ENCODE results near the gene APOF. TPM values are rescaled to one million over a fixed set of nuclear protein-coding genes. Genes with fewer than 3 reads are reported as not detected.

APOF gene
- polyA plus RNA-seq, 1 experiment, result not detected

DNA sequence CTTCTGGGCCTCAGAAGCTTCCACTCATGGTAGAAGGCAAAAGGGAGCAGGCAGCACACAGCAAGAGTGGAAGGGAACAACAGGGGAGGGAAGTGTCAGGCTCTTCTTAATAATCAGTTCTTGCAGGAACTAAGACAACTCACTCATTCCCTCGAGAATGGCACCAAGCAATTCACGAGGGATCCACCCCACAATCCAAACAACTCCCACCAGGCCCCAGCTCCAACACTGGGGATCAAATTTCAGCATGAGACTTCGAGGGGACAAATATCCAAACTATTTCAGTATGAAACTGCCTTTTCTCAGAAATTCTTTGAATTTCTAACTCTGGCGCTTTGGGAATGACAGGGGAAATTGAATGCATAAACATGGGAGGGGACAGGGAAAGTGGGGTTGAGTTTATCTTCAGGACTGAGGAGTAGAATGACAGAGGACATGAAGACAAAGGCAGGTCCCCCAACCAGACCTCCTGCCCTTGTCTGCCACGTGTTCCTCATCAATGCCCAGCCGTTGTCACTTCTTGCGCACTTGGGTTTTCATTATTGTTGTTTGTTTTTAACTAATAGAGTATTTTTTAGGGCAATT is 24.6 kb upstream of the APOF start:
- peak overlapping the region; percentile 2 for H3K27ac ChIP-seq (ENCODE audit: low read depth, low read length)
- DNase-seq (ENCODE audit: low read depth, low spot score), result peak; percentile 16
- TF ChIP-seq, protein P1, sequence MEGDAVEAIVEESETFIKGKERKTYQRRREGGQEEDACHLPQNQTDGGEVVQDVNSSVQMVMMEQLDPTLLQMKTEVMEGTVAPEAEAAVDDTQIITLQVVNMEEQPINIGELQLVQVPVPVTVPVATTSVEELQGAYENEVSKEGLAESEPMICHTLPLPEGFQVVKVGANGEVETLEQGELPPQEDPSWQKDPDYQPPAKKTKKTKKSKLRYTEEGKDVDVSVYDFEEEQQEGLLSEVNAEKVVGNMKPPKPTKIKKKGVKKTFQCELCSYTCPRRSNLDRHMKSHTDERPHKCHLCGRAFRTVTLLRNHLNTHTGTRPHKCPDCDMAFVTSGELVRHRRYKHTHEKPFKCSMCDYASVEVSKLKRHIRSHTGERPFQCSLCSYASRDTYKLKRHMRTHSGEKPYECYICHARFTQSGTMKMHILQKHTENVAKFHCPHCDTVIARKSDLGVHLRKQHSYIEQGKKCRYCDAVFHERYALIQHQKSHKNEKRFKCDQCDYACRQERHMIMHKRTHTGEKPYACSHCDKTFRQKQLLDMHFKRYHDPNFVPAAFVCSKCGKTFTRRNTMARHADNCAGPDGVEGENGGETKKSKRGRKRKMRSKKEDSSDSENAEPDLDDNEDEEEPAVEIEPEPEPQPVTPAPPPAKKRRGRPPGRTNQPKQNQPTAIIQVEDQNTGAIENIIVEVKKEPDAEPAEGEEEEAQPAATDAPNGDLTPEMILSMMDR (IDR thresholded peaks at IDR 0.05; ENCODE audit: low read depth, low read length), result no peak
- H3K9me3 ChIP-seq (ENCODE audit: control insufficient read depth, insufficient read depth, low read length), result peaks cover 4% of the 10 kb centered on the region; the same call in 1 of the 2 replicates
- CTCF ChIA-PET, result no interaction called here
- H3K27me3 ChIP-seq (ENCODE audit: control insufficient read depth, insufficient read depth, low read length), result peaks cover 7% of the 10 kb centered on the region
- POLR2A ChIA-PET, result no interaction called here
- H3K4me3 ChIP-seq (ENCODE audit: low read depth, low read length), result no peak overlapping the region

DNA sequence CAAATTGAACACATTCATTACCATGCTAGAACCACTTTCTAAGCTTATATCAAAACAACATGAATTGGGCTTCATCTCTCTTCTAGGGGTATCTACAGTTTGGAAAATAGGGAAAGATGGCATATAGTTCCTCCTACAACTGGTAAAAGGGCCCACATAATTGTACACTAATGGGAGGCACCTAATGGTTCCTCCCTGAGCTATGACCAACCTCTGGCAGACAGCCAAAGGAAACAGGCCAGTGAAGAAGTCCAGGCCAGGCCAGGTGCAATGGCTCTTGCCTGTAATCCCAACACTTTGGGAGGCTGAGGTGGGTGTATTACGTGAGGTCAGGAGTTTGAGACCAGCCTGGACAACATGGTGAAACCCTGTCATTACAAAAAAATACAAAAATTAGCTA is 23.2 kb upstream of the APOF start:
- Histone ChIP-seq H3K27me3 (ENCODE audit: control insufficient read depth, insufficient read depth, low read length) (peaks cover 8% of the 10 kb centered on the region), H3K9me3 (ENCODE audit: control insufficient read depth, insufficient read depth, low read length) (no peaks in the 10 kb centered on the region), H3K4me3 (ENCODE audit: low read depth, low read length) (no peak overlapping the region), H3K27ac (ENCODE audit: low read depth, low read length) (no peak overlapping the region)
- ChIA-PET POLR2A (no interaction called here), CTCF (no interaction called here)
- TF ChIP-seq, protein P1 (IDR thresholded peaks at IDR 0.05; ENCODE audit: low read depth, low read length), result no peak
- no peak for DNase-seq (ENCODE audit: low read depth, low spot score)

DNA sequence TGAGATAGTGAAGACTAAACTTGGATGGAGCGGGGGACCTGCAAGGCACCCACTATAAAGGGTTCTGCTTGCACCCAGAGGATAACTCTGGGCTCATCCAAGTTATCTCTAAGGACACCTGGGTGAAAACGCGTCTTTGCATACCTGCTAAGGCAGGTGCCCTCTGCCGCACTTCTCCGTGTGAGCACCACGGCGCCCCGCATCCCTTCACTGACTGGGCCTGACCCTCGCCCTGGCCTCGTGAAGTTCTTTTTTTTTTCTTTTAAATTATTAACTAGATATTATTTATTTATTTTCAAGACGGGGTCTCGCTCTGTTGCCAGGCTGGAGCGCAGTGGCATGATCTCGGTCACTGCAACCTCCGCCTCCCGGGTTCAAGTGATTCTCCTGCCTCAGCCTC is 20.0 kb upstream of the APOF start:
- no peak for DNase-seq (ENCODE audit: low read depth, low spot score)
- CTCF ChIA-PET, result no interaction called here
- POLR2A ChIA-PET, result interaction anchor here (0.9 kb wide), 1 partner anchor 22 kb away, joined by 3 read pairs; the partner anchor contains the start of gene STAT2
- no peak overlapping the region for H3K4me3 ChIP-seq (ENCODE audit: low read depth, low read length)
- H3K9me3 ChIP-seq (ENCODE audit: control insufficient read depth, insufficient read depth, low read length), result no peaks in the 10 kb centered on the region
- H3K27me3 ChIP-seq (ENCODE audit: control insufficient read depth, insufficient read depth, low read length), result peaks cover 8% of the 10 kb centered on the region
- TF ChIP-seq, protein P1 (IDR thresholded peaks at IDR 0.05; ENCODE audit: low read depth, low read length), result no peak
- no peak overlapping the region for H3K27ac ChIP-seq (ENCODE audit: low read depth, low read length)

DNA sequence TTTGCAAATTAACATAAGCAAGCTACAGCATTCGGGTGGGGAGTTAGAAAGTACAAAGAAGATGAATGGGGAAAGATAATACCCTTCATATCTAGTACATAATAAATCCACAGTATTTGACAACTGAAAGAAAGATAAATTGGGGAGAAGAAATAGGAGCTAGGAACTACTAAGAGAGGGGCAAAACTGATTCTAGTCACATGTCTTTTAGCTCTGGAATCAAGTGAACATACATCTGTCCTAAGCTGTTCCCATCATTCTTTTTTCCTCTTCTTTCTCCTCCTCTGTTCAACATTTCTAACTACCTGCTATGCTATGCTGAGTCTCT is 15.3 kb upstream of the APOF start:
- TF ChIP-seq, protein P1 (IDR thresholded peaks at IDR 0.05; ENCODE audit: low read depth, low read length), result no peak
- CTCF ChIA-PET, result no interaction called here
- POLR2A ChIA-PET, result no interaction called here
- DNase-seq (ENCODE audit: low read depth, low spot score), result no peak
- Histone ChIP-seq H3K27me3 (ENCODE audit: control insufficient read depth, insufficient read depth, low read length) (peaks cover 5% of the 10 kb centered on the region), H3K4me3 (ENCODE audit: low read depth, low read length) (no peak overlapping the region), H3K9me3 (ENCODE audit: control insufficient read depth, insufficient read depth, low read length) (no peaks in the 10 kb centered on the region), H3K27ac (ENCODE audit: low read depth, low read length) (no peak overlapping the region)

DNA sequence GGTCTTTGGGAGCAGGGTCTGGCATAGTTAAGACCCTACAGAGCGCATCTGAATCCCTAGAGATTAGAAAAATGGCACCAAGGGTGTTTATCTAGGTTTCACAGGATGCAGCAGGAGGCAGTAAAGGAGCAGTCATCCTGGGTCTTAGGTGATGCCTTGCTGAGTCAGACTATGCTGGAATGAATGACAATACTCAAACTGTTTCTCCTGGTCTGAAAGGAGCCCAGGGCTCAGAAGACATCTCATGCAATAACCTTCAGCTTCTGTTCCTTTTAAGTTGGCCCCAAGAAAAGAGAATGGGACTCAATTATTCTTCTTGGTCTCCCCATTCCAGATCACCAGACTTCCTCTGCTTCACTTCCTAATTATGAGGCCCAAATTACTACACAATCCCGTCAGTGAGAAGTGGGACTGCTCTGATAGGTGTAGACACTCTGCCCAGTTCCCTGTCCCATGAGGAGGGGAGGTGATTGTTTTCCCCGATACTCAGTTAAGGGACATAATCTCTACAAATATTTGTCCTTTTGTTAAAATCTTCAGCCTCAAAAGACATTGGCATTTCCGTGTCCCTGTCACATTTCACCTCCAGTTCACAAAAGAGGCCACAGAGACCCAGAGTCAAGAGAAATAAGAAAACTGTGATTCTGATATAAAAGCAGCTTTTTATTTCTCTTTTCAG is 14.8 kb upstream of the APOF start:
- no peaks in the 10 kb centered on the region for H3K9me3 ChIP-seq (ENCODE audit: control insufficient read depth, insufficient read depth, low read length)
- ChIA-PET POLR2A (no interaction called here), CTCF (no interaction called here)
- H3K27ac ChIP-seq (ENCODE audit: low read depth, low read length), result no peak overlapping the region
- no peak overlapping the region for H3K4me3 ChIP-seq (ENCODE audit: low read depth, low read length)
- peaks cover 4% of the 10 kb centered on the region for H3K27me3 ChIP-seq (ENCODE audit: control insufficient read depth, insufficient read depth, low read length)
- DNase-seq (ENCODE audit: low read depth, low spot score), result no peak
- TF ChIP-seq, protein P1 (IDR thresholded peaks at IDR 0.05; ENCODE audit: low read depth, low read length), result no peak
